Upper lobe of left lung (tissue), 6 donors: ENCODE measurements around the gene TGFB1. TPM values are rescaled to one million over a fixed set of nuclear protein-coding genes. Genes with fewer than 3 reads are reported as not detected.

Experiments
- ATAC-seq, 2 donors: fragments of 200-7000 bp; cut with Tn5 transposase; one replicate each; pipeline ENCODE4 v1.9.1; 2022; ENCODE audit warnings: mild to moderate bottlenecking in 2 of 2, moderate library complexity in 2 of 2; ENCODE audit not compliant: low FRiP score in 2 of 2
- DNase-seq, 2 donors: peaks; one replicate each; pipeline ENCODE4 v3.0.0-alpha.2; 2019 to 2020
- H3K27ac ChIP-seq, 4 donors: fragments of 200-600 bp; sonication (generic); one replicate each; pipeline ENCODE4 v1.5.1; 2016 to 2019
- H3K27me3 ChIP-seq, 4 donors: fragments of 200-600 bp; sonication (generic); one replicate each; pipeline ENCODE4 v1.5.1; 2017 to 2019
- H3K36me3 ChIP-seq, 4 donors: fragments of 200-600 bp; sonication (generic); one replicate each; pipeline ENCODE4 v1.5.1; 2016 to 2019
- H3K4me1 ChIP-seq, 4 donors: fragments of 200-600 bp; sonication (generic); one replicate each; pipeline ENCODE4 v1.5.1; 2018 to 2019
- H3K4me3 ChIP-seq, 4 donors: fragments of 200-600 bp; sonication (generic); one replicate each; pipeline ENCODE4 v1.5.1; 2017 to 2019; ENCODE audit warnings: mild to moderate bottlenecking in 2 of 4, moderate library complexity in 1 of 4
- H3K9me3 ChIP-seq, 4 donors: fragments of 200-600 bp; sonication (generic); one replicate each; pipeline ENCODE4 v1.5.1; 2018 to 2019
- CTCF ChIP-seq, 6 experiments: fragments of 450-650 bp in 4 of 6; fragments of 200-600 bp in 2 of 6; sonication (generic) in 2 of 6; IDR thresholded peaks; one replicate each; pipeline ENCODE4 v1.5.1; 2016 to 2019; ENCODE audit warnings: antibody characterized with exemption in 6 of 6
- EP300 ChIP-seq, 4 donors: sonication (generic); formaldehyde crosslinking; IDR thresholded peaks; one replicate each; pipeline ENCODE4 v1.5.1; 2017; ENCODE audit warnings: antibody characterized with exemption in 4 of 4, control low read depth in 2 of 4
- POLR2A ChIP-seq, 4 donors: fragments of 450-650 bp; IDR thresholded peaks; one replicate each; pipeline ENCODE4 v1.5.1; 2016 to 2017; ENCODE audit warnings: antibody characterized with exemption in 4 of 4, mild to moderate bottlenecking in 2 of 4
- POLR2AphosphoS5 ChIP-seq, 2 donors: sonication (generic); formaldehyde crosslinking; IDR thresholded peaks; one replicate each; pipeline ENCODE4 v1.5.1; 2017; ENCODE audit warnings: antibody characterized with exemption in 2 of 2
- WGBS, 2 donors: methylation state at CpG; one replicate each; pipeline ENCODE4 v1.1.5; 2017 to 2018; 5-methylcytosine and 5-hydroxymethylcytosine counted together
- total RNA-seq, 6 donors: library from RNA; depleted of rRNA in 4 of 6; stranded (reverse); fragments of >200 nt in 4 of 6; gene quantifications; one replicate each; pipeline versions ENCODE4 v1.1.0 to v1.2.1, GENCODE V29; 2016 to 2021
- donor health status: DM: no; HTN: no; CAD: no; lungs with moderate emphysema.
- donor health status: DM: no; HTN: yes; CAD: no; lungs with severe emphysema.

Gene TGFB1
- total RNA-seq, 6 donors from 2014 or later, result 28.5 to 138 (median 76.8) TPM

- 46 to 71% methylated on average over 8 of the region's 8 CpGs for WGBS, 2 donors
These were observed 23.3 kb upstream of the TGFB1 start for GRCh38 chr19:41376998-41377365.

GRCh38 chr19:41376241-41376997 lies 22.7 kb upstream of the TGFB1 start, which contains the start of gene TMEM91:
TMEM91 (plus strand) TSS chr19:41376533; CDS start chr19:41378310, 1,777 bp downstream.
- WGBS, 2 donors, result 8 to 9% methylated on average over 16 to 22 of the region's 47 CpGs
- ATAC-seq, result peak; percentile 61 to 79
- Histone ChIP-seq H3K9me3 (no peaks in the 10 kb centered on the region), H3K27ac (peak within 1 kb of the TSS; percentile 76 to 92 (median 84)), H3K27me3 (no peaks in the 10 kb centered on the region), H3K36me3 (no peaks in the 10 kb centered on the region), H3K4me1 (peaks cover 22 to 36% (median 27%) of the 10 kb centered on the region in 4 donors), H3K4me3 (peak within 1 kb of the TSS; percentile 30 to 70 (median 64))
- peak; percentile 63 to 91 for DNase-seq
- TF ChIP-seq POLR2A (IDR thresholded peaks at IDR 0.05) (peak in 1 of 4 donors; percentile 51), EP300 (IDR thresholded peaks at IDR 0.05) (no peak), CTCF (IDR thresholded peaks at IDR 0.05) (no peak)

More at GRCh38 chr19:41376998-41377365, 23.3 kb upstream of the TGFB1 start:
- no peak for DNase-seq
- H3K4me1 ChIP-seq, result peaks cover 22 to 36% (median 27%) of the 10 kb centered on the region in 4 donors
- peak overlapping the region; percentile 76 to 92 (median 84) for H3K27ac ChIP-seq
- peaks cover 0 to 1% (median 0%) of the 10 kb centered on the region in 4 donors for H3K36me3 ChIP-seq
- ATAC-seq, result peak; percentile 28 to 44
- H3K4me3 ChIP-seq, result peak overlapping the region; percentile 30 to 70 (median 64)
- no peaks in the 10 kb centered on the region for H3K9me3 ChIP-seq
- no peak for TF ChIP-seq POLR2A (IDR thresholded peaks at IDR 0.05)
- no peak for TF ChIP-seq EP300 (IDR thresholded peaks at IDR 0.05)
- no peak for TF ChIP-seq POLR2AphosphoS5 (IDR thresholded peaks at IDR 0.05)
- no peak for TF ChIP-seq CTCF (IDR thresholded peaks at IDR 0.05)
- H3K27me3 ChIP-seq, result no peaks in the 10 kb centered on the region

DNA sequence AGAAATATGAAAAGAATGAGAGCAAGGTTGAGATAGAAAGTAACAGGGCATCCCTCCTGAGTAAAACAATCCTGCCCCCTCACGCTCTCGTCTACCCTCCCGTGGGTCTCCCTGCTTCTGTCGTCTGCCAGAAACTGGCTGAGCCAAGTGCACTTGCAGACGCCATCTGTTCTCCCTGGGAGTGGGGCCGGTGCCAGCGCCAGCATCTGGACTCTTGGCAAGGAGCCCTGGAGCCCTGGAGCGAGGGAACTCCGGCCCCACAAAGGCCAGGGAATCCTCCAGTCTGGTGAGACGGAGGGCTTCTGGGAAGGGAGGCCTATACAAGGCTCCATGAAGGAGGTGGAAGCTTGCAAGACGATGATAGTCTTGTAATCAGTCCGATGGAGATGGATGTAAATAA lies 20.3 kb upstream of the TGFB1 start:
- H3K4me3 ChIP-seq, result no peak overlapping the region
- 25 to 50% methylated on average over 12 of the region's 12 CpGs for WGBS, 2 donors
- peak; percentile 54 to 64 for ATAC-seq
- no peak for TF ChIP-seq CTCF (IDR thresholded peaks at IDR 0.05)
- TF ChIP-seq POLR2AphosphoS5 (IDR thresholded peaks at IDR 0.05), result peak in 1 of 2 donors; percentile 22
- peak; percentile 69 to 95 for DNase-seq
- no peaks in the 10 kb centered on the region for H3K9me3 ChIP-seq
- H3K4me1 ChIP-seq, result peaks cover 18 to 36% (median 30%) of the 10 kb centered on the region in 4 donors
- H3K27me3 ChIP-seq, result no peaks in the 10 kb centered on the region
- H3K36me3 ChIP-seq, result no peaks in the 10 kb centered on the region
- H3K27ac ChIP-seq, result peak overlapping the region in 1 of 4 donors; percentile 23

GRCh38 chr19:41372501-41372900 lies 18.8 kb upstream of the TGFB1 start:
- Histone ChIP-seq H3K36me3 (no peaks in the 10 kb centered on the region), H3K9me3 (no peaks in the 10 kb centered on the region), H3K27ac (no peak overlapping the region), H3K4me3 (no peak overlapping the region), H3K27me3 (no peaks in the 10 kb centered on the region), H3K4me1 (peaks cover 26 to 45% (median 35%) of the 10 kb centered on the region in 4 donors)
- ATAC-seq, result no peak
- WGBS, 2 donors, result 64 to 75% methylated on average over 2 of the region's 2 CpGs
- no peak for DNase-seq
- TF ChIP-seq POLR2A (IDR thresholded peaks at IDR 0.05) (no peak), CTCF (IDR thresholded peaks at IDR 0.05) (no peak), POLR2AphosphoS5 (IDR thresholded peaks at IDR 0.05) (no peak), EP300 (IDR thresholded peaks at IDR 0.05) (no peak)
